GM15510 (cell line): ENCODE data around the gene CLSTN1.

Experiments
- POLR2A ChIP-seq: IDR thresholded peaks from 3 replicates; pipeline ENCODE4 v1.6.1; 2011; ENCODE audit warnings: borderline replicate concordance; ENCODE audit not compliant: insufficient read length; ENCODE audit errors: extremely low read depth

CLSTN1 gene

DNA sequence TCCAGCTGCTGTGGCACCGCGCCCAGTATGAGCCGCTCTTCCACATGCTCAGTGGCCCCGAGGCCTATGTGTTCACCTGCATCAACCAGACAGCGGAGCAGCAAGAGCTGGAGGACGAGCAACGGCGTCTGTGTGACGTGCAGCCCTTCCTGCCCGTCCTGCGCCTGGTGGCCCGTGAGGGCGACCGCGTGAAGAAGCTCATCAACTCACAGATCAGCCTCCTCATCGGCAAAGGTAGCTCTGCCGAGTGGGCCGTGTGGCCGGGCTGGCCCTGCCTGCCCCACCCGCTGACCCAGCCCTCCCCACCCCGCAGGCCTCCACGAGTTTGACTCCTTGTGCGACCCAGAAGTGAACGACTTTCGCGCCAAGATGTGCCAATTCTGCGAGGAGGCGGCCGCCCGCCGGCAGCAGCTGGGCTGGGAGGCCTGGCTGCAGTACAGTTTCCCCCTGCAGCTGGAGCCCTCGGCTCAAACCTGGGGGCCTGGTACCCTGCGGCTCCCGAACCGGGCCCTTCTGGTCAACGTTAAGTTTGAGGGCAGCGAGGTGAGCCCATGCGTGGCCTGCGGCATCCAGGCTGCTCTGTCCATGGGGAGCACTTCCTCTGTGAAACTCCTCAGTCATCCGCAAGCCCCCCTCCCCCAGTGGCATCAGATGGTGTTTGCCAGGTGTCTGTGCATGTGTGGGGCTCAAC lies 108.1 kb downstream of the CLSTN1 start:
- no peak for TF ChIP-seq POLR2A

DNA sequence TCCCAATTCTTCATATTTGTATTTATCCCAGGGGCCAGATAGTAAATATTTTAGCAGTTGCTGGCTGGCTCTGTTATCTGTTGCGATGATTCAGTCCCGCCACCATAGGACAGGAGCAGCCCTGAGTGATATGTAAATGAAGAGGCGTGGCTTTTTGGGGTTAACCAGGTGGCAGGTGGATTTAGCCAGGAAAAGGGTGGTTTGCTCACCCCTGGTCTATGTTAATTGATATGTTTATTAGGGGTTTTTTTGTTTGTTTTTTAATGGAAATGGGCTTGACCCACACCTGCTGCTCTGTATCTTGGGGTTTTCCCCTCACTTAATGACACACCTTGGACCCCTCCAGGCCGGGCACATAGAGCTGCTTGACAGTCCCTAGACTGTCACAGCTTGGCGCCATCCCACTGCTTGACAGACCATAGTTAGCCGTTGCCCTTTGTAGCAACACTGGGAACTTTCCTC lies 109.5 kb downstream of the CLSTN1 start:
- TF ChIP-seq POLR2A: no peak

DNA sequence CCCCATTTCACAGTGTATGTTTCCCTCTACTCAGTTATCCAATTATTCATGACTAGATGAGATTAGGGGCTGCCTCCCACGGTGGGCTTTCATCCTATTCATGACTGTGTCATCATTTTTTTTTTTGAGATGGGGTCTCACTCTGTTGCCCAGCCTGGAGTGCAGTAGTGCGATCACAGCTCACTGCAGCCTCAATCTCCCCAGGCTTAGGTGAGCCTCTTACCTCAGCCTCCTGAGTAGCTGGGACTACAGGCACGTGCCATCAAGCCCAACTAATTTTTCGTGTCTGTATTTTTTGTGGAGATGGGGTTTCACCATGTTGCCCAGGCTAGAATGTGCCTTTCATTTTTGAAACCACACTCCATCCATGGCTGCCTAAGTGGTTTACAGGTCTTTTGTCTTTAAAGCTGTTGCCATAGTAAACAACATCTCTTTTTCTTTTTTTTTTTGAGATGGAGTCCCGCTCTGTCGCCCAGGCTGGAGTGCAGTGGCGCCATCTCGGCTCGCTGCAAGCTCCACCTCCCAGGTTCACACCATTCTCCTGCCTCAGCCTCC lies 112.2 kb downstream of the CLSTN1 start:
- TF ChIP-seq POLR2A: no peak

DNA sequence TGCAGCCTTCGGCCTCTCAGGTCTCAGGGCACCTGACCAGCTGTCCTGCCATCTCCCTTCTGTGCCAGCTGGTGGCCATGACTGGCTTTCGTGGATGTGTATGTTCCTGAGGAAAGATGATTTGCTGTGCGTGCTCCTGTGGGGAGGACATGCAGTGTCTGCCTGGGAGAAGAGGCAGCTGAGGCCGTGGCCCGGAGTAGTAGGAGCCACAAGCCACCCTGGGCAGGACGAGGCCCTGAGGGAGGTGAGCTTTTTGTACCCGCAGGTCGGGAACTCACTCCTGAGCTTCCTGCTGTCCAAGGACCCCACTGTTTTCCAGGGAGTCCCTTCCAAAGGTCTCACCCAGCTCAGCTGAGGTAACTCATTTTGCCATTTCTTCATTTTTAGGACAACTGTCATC lies 113.7 kb downstream of the CLSTN1 start:
- TF ChIP-seq POLR2A: no peak

DNA sequence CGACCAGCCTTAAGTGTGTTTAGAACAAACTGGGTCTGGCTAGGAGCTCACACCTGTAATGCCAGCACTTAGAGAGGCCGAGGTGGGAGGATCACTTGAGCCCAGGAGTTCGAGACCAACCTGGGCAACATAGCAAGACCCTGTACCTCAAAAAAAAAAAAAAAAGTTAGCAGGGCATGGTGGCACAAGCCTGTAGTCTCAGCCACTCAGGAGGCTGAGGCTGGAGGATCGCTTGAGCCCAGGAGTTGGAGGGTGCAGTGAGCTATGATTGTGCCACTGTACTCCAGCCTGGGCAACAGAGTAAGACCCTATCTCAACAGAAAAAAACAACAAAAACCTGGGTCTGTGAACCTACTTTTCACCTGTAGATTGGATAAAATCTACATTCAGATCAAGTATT lies 117.6 kb downstream of the CLSTN1 start:
- no peak for TF ChIP-seq POLR2A

DNA sequence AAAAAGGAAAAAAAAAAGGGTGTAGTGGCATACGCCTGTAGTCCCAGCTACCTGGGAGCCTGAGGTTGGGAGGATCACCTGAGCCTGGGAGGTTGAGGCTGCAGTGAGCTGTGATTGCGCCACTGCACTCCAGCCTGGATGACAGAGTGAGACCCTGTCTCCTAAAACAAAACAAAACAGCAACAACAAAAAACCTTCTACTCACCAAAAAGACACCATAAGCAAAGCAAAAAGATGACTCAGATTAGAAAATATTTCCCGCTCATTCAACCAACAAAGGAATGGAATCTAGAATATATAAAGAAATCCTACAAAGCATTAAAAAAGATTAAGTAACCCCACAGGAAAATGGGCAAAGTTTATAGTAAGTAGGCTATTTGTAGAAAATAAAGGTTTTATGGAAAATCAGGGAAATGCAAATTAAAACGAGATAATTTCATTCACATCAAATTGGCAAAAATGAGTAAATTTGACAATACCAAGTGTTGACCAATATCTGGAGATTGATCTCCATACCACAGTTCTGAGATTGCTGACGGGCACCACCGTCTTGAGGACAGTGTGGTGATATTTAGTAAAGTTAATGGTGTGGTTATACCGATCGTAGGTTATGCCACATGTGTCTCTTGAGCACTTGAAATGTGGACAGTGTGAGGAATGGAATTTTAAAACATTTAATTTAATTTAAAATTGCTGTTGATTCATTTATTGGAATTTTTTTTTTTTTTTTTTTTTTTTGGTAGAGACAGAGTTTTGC lies 118.2 kb downstream of the CLSTN1 start:
- no peak for TF ChIP-seq POLR2A

DNA sequence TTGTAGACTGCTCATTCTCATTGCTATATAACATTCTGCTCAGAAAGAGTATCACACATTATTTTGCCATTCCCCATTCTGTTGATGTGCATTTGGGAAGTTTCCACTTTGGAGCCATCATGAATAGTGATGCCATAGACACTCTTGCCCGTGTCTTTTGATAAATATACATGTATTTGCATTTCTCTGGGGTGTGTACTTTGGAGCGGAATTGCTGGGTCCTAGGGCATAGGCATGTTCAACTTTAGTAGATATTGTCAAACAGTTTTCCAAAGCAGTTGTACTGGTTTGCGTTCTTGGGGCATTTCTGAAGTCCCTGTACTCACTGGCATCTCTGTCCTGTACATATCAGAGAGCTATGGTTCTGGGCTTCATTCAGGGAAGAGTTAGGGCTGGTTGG lies 120.1 kb downstream of the CLSTN1 start:
- TF ChIP-seq POLR2A: no peak

DNA sequence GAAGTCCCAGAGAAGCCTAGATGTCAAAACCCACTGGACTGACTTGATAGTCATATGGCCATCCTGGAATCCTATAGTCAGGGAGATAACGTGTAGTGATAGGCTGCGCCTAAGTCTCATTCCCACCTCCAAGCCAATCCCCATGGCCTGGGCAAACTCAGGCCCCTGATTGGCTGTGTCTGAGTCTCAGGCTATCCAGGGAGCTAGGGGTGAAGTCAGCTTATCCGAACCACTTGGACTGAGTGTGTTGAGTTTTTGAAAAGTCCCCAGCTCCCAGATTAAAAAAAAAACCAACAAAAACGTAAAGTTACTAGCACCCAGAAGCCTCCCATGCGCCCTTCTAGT lies 120.6 kb downstream of the CLSTN1 start:
- TF ChIP-seq POLR2A: no peak

DNA sequence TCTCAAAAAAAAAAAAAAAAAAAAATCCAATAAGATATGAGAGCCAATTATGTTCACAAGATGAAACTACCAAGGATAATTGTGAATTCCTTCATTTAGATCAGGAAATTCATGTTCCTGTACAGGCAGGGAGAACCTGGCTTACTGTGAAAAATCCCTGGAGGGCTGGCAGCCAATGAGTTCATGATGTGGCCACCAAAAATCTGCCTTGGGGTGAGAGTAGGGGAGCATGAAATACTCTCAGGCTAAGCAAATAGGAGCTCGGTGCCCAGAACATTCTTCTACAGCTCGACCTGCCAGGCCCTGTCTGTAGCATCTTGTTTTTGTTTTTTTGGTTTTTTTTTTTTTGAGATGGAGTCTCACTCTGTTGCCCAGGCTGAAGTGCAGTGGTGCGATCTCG lies 122.1 kb downstream of the CLSTN1 start:
- TF ChIP-seq POLR2A: no peak

DNA sequence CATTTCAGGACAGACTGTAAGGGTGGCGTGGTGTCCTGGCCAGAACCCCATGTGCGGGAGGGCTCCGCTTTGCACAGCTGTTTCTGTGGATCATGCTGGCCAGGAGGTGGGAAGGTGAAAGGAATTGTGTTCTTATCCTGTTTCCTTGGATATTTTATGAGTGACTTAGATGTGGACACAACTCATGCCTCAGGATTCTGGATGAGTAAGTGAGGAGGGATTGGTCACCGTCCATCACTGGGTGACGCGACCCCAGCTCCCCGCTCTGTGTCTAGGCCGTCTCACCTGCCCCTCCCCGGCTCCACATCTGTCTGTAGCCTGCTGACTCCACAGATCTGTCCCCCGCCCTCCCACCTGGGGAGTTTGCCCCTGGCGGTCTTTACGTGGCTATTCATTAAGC lies 123.4 kb downstream of the CLSTN1 start:
- no peak for TF ChIP-seq POLR2A

DNA sequence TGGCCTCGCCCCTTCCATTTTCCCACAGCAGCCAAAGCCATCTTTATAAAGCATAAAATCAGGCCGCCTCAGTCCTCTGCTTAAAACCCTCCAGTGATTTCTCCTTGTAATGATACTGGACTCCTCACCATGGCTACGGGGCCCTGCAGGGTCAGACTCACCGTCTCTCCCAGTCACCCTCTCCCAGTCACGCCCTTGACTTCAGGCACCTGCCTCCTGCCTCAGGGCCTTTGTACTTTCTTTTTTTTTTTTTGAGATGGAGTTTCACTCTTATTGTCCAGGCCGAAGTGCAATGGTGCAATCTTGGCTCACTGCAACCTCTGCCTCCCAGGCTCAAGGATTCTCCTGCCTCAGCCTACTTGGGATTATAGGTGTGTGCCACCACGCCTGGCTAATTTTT lies 124.4 kb downstream of the CLSTN1 start:
- TF ChIP-seq POLR2A: no peak

DNA sequence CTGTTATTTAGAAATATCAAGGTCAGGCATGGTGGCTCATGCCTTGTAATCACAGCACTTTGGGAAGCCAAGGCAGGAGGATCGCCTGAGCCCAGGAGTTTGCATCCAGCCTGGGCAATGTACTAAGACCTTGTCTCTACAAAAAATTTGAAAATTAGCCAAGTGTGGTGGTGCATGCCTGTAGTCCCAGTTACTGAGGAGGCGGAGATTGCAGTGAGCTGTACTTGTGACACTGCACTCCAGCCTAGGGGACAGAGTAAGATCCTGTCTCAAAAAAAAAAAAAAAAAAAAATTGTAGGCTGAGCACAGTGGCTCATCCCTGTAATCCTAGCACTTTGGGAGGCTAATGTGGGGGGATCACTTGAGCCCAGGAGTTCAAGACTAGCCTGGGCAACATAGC lies 127.0 kb downstream of the CLSTN1 start:
- TF ChIP-seq POLR2A: no peak

DNA sequence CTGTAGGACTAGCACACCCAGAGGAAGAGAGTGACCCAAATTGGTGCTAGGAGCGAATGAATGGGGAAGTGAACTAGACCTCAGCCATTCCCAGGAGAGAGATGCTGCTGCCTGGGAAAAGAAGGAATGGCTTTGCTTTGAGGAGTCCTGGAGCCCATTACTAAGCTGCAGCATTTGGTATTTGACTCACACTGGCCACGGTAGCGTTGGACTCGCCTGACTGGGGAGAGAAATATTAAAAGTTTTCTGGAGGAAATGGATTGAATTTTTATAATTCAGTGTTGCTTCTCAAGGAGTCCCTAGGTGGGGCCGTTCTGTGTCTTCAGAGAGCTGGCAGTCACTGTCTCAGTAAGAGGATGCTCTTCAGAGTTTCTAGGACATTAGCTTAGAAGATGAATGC lies 132.1 kb downstream of the CLSTN1 start:
- TF ChIP-seq POLR2A: no peak

DNA sequence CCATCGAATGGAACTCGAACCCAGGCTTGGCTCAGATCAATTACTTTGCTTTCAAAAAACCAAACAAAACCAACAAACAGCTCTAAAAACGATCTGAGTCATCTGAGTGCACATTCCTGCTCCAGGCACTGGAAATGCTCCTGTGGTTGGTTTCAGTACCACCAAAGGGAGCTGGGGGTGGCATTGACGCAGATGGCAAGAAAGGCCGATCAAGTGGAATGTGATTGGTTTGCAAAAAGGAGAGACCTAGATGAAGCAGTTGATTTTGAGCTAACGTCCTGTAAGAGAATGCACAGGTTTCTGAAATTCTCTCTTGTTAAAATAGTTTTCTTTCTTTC lies 132.7 kb downstream of the CLSTN1 start:
- TF ChIP-seq POLR2A: no peak

DNA sequence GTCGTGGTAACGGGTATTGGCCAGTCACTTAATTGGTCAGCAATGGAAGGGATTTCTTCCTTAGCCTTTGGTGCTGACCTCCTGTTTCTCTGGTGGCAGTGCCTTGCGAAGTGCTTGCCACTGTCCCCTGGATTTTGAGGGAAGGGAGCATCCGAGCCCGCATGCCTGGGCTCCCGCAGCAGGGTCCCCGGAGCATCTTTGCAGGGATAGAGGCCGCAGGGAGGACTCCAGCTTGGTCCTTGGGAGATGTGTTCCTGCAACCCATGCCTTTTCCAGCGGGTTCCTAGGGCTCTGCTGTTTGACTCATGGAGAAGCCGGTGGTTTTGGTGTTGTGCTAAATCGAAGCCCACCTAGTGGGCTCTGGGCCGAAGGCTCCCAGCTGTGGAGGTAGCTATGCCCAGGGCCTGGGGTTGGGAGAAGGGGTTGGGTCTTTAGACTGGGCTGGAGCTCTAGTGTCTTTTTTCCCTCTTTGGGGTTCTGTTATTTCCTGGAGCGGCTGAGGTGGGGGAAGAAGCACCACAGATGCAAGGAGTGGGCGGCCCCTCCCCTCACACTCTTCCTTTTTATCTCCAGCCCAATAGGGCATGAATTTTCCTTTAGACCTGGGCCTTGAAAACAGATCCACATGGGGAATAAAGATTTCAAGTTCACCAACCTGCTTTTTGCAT lies 133.2 kb downstream of the CLSTN1 start:
- TF ChIP-seq POLR2A: no peak

DNA sequence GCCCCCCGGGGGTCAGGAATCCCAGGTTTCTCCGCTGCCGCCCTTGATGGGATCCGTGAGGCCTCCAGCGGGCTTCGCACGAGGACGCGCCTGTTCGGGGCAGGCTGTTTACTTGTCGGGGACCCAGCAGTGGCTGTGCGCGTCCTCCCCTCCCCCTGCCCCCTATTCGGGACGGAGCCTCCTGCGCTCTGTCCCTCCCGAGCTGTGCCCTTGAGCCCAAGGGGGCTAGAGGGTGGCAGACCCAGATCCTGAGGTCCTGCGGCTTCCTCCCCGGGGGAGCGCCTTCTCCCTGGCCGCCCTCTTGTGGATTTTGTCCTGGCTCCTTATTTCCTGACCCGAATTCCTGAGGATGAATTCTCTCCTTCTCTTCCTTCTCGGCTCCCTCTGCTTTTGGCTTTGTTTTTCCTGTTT lies 133.8 kb downstream of the CLSTN1 start:
- TF ChIP-seq POLR2A: no peak

DNA sequence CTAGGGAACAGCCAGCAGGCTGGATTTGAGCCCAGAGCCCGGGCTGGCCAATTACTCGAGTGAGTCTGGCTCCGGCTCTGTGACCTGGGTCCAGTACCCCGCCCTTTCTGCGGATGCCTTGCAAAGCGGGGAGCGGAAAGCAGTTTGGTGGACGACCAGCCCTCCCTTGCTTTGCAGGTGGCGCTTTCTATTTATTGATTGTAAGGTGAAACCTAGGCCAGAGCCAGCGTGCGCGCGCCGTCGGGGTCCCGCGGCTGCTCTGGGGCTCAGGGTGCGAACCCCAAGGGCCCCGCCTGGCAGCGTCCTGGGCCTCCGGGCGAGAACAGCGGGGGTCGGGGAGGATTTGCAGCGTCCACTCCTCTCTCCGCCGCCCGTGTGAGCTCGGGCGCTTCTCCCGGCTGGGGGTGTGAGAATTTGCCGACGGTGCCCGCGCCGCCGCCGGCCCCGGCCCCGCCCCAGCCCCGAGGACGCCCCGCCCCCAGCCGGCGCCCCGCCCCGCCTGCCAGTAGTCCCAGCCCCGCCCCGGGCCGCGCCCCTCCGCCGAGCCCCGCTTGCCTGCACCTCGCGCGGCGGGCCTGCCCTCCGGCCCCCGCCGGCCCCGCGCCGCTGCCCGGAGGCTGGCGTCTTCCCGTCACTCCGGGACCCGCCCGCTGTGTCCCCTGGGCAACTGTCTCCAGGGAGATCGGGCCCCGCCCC lies 134.6 kb downstream of the CLSTN1 start:
- TF ChIP-seq POLR2A: peak; percentile 23
